HepG2 (cell line): ENCODE measurements around the gene BRD3. TPM values are rescaled to one million over a fixed set of nuclear protein-coding genes. Genes with fewer than 3 reads are reported as not detected.

Experiments used
- ATF7-NPFF ChIP-seq: sonication (generic); formaldehyde crosslinking; IDR thresholded peaks from 2 replicates; pipeline ENCODE4 v1.8.1; 2023; ENCODE audit warnings: mild to moderate bottlenecking, low read depth, missing genetic modification reagents, moderate library complexity
- FOSL2 ChIP-seq: sonication (generic); formaldehyde crosslinking; IDR thresholded peaks from 2 replicates; pipeline ENCODE4 v1.4.0; 2020; ENCODE audit warnings: missing genetic modification reagents
- HMGA1 ChIP-seq: sonication (generic); formaldehyde crosslinking; conservative IDR thresholded peaks from 2 replicates; pipeline ENCODE4 v1.4.0; 2020; ENCODE audit warnings: missing genetic modification reagents
- JUN ChIP-seq: sonication (generic); formaldehyde crosslinking; IDR thresholded peaks from 2 replicates; pipeline ENCODE4 v1.4.0; 2020; ENCODE audit warnings: mild to moderate bottlenecking, missing genetic modification reagents
- LCORL ChIP-seq, 2 experiments: fragments of 450-650 bp in 1 of 2; sonication (generic) in 1 of 2; formaldehyde crosslinking in 1 of 2; IDR thresholded peaks; 2 replicates each; pipeline versions ENCODE4 v1.5.0 to v1.6.1; 2017 to 2020; ENCODE audit warnings: antibody characterized with exemption in 1 of 2, missing genetic modification reagents in 1 of 2
- MIER2 ChIP-seq: IDR thresholded peaks from 2 replicates; pipeline ENCODE4 v1.6.1; 2016; ENCODE audit warnings: missing biosample characterization, missing genetic modification reagents
- NFYB ChIP-seq: sonication (generic); formaldehyde crosslinking; IDR thresholded peaks from 2 replicates; pipeline ENCODE4 v1.4.0; 2020; ENCODE audit warnings: missing genetic modification reagents
- RAD21 ChIP-seq: fragments of 450-650 bp; formaldehyde crosslinking; IDR thresholded peaks from 2 replicates; pipeline ENCODE4 v1.5.0; 2020; ENCODE audit warnings: mild to moderate bottlenecking
- RBFOX2 ChIP-seq: fragments of 200-400 bp; formaldehyde crosslinking; IDR thresholded peaks from 2 replicates; pipeline ENCODE4 v1.6.1; 2017; ENCODE audit warnings: low read depth, mild to moderate bottlenecking, low read length
- REST ChIP-seq, 2 experiments: IDR thresholded peaks; 2 replicates each; pipeline ENCODE4 v1.6.1; 2011 to 2012; ENCODE audit warnings: low read length in 2 of 2, borderline replicate concordance in 1 of 2, low read depth in 1 of 2, mild to moderate bottlenecking in 1 of 2, moderate library complexity in 1 of 2
- TERF1 ChIP-seq: sonication (generic); formaldehyde crosslinking; IDR thresholded peaks from 2 replicates; pipeline ENCODE4 v1.8.0; 2022; ENCODE audit warnings: mild to moderate bottlenecking, missing genetic modification reagents, moderate library complexity
- TMF1 ChIP-seq: sonication (generic); formaldehyde crosslinking; IDR thresholded peaks from 2 replicates; pipeline ENCODE4 v1.8.1; 2022; ENCODE audit warnings: low read depth, missing genetic modification reagents
- ZBTB42 ChIP-seq: sonication (generic); formaldehyde crosslinking; IDR thresholded peaks from 2 replicates; pipeline ENCODE4 v1.5.0; 2020; ENCODE audit warnings: mild to moderate bottlenecking, missing genetic modification reagents
- ZFP41 ChIP-seq: sonication (generic); formaldehyde crosslinking; IDR thresholded peaks from 2 replicates; pipeline ENCODE4 v1.4.0; 2020; ENCODE audit warnings: mild to moderate bottlenecking, missing genetic modification reagents, borderline replicate concordance
- ZNF350 ChIP-seq: sonication (generic); formaldehyde crosslinking; IDR thresholded peaks from 2 replicates; pipeline ENCODE4 v1.4.0; 2020; ENCODE audit warnings: mild to moderate bottlenecking, low read depth, missing genetic modification reagents, borderline replicate concordance
- ZNF362 ChIP-seq: sonication (generic); formaldehyde crosslinking; IDR thresholded peaks from 2 replicates; pipeline ENCODE4 v1.4.0; 2020; ENCODE audit warnings: missing genetic modification reagents, mild to moderate bottlenecking, borderline replicate concordance
- ZNF503 ChIP-seq: sonication (generic); formaldehyde crosslinking; IDR thresholded peaks from 2 replicates; pipeline ENCODE4 v1.4.0; 2020; ENCODE audit warnings: missing genetic modification reagents
- ZNF7 ChIP-seq: IDR thresholded peaks from 2 replicates; pipeline ENCODE4 v1.6.1; 2016; ENCODE audit warnings: missing biosample characterization, missing genetic modification reagents
- ZNF709 ChIP-seq: sonication (generic); formaldehyde crosslinking; IDR thresholded peaks from 2 replicates; pipeline ENCODE4 v1.5.0; 2020; ENCODE audit warnings: mild to moderate bottlenecking, missing genetic modification reagents
- ZSCAN25 ChIP-seq: sonication (generic); formaldehyde crosslinking; IDR thresholded peaks from 2 replicates; pipeline ENCODE4 v1.8.0; 2022; ENCODE audit warnings: mild to moderate bottlenecking, missing genetic modification reagents
- polyA plus RNA-seq, 8 experiments: library from polyadenylated mRNA; depleted of rRNA in 3 of 8; stranded (reverse) in 7 of 8; unstranded in 1 of 8; fragments of >200 nt; fragmentation: Illumina TruSeq in 4 of 8; extraction: Trizol in 4 of 8; gene quantifications; 2 replicates each; pipeline versions ENCODE4 v1.2.1 to v1.2.3, GENCODE V29; 2011 to 2016; ENCODE audit warnings: low read depth in 4 of 8, missing spikeins in 1 of 8, mixed read lengths in 1 of 8; ENCODE audit not compliant: insufficient read depth in 1 of 8
- total RNA-seq, 5 experiments: library from RNA; depleted of rRNA; stranded (reverse); fragments of >200 nt; fragmentation: Illumina TruSeq; extraction: Trizol; gene quantifications; 2 replicates each; pipeline ENCODE4 v1.2.3, GENCODE V29; 2016; ENCODE audit warnings: low read depth in 1 of 5

The BRD3 gene
- total and polyA plus RNA-seq, 2 of the 13 experiments (the other 11 are each of a cell fraction or from before 2014, with no cell fraction given), result 5.9 to 12.9 TPM

- TF ChIP-seq REST (IDR thresholded peaks at IDR 0.05; ENCODE audit: borderline replicate concordance in 1 of 2, low read depth in 1 of 2, low read length in 2 of 2) (no peak), ZNF709 (CRISPR knock-in tag) (no peak), ZBTB42 (CRISPR knock-in tag) (no peak), MIER2 (CRISPR knock-in tag) (no peak), ZNF7 (no peak), ZNF350 (no peak), LCORL (IDR thresholded peaks at IDR 0.05) (no peak), LCORL (CRISPR knock-in tag; IDR thresholded peaks at IDR 0.05) (no peak), RAD21 (CRISPR knock-in tag) (no peak), TMF1 (CRISPR knock-in tag) (no peak), ZSCAN25 (CRISPR knock-in tag) (peak; percentile 83; the same call in 1 of the 2 replicates), ZNF503 (no peak), HMGA1 (CRISPR knock-in tag) (no peak), FOSL2 (CRISPR knock-in tag) (peak; percentile 15; the same call in 1 of the 2 replicates), ZNF362 (no peak), RBFOX2 (peak; percentile 61), TERF1 (no peak), ZFP41 (CRISPR knock-in tag) (no peak), ATF7-NPFF (CRISPR knock-in tag) (peak; percentile 35; the same call in 1 of the 2 replicates), NFYB (CRISPR knock-in tag) (no peak), JUN (CRISPR knock-in tag) (peak; percentile 28; the same call in 1 of the 2 replicates)
These were observed 42.8 kb downstream of the BRD3 start, which contains the start of gene BRD3OS (continued) for GRCh38 chr9:134024828-134025605.
